GM21360 (cell line): Measurements from ENCODE around the gene SYTL4.

ENCODE experiments used
- ATAC-seq: cut with Tn5 transposase; IDR thresholded peaks from one replicate; pipeline ENCODE4 v1.9.1; 2021; ENCODE audit warnings: mild to moderate bottlenecking, moderate library complexity; ENCODE audit not compliant: unreplicated experiment

The SYTL4 gene

GRCh38 chrX:100695991-100696390, 35.9 kb downstream of the SYTL4 start:
- no peak for ATAC-seq

DNA sequence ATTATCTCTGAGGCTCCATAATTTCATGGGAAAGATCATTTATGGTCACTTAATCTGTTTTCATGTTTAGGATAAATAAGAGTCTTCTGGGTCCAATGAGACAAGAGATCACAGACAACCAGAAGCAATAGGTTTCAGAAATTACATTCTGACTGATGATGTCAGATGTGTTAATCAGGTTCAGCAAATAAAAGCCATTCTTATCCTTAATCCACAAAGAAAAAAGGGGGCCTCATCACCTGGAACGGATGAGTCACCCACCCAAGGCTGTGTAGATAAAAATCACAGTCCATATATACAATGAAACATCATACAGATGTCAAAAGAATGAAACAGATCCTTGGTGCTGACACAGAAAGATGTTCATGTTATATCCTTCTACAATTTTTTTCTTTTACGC, 36.6 kb downstream of the SYTL4 start:
- ATAC-seq, result no peak

DNA sequence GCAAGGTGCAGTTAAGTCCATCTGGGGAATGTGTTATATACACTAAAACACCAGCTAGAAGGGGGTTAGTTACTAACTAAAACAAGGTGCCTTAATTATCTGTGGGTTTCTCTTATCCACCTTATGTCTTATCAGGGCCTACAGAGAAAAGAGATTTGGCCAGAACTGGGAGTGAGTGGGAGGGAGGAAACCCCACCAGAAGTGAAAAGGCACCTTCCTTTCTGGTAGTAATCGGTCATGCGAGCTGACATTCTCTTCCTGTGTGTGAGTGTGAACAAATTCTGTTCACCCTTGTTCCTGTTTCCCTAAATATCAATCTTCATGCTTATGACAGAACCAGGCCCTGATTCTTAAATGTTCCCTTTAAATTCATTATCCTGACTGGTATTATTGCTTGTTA, 44.4 kb downstream of the SYTL4 start:
- peak; percentile 80 for ATAC-seq

DNA sequence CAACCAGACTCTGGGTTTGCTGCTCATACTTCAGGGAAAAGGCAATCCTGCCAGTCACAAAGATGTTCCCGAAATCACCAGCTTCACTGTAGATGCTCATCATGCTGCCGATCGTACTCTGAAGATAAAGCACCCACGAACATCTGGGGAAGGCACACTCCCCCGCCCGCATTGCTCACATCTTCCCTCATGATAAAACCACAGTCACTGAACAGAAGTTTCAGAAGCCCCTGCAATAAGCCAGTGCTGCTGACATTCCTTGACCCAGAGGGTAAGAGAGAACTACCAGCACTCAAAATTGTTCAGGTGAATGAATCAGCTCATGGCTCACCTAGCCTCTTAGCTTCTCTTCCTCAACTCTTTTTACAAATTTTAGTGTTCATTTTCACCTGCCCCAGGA, 44.8 kb downstream of the SYTL4 start:
- ATAC-seq, result peak; percentile 43

- no peak for ATAC-seq
Observed at GRCh38 chrX:100685997-100686305, 46.0 kb downstream of the SYTL4 start.

- ATAC-seq, result peak; percentile 68
Observed at GRCh38 chrX:100685284-100685996, 46.5 kb downstream of the SYTL4 start.

GRCh38 chrX:100682939-100683338, 49.0 kb downstream of the SYTL4 start:
- ATAC-seq, result no peak

GRCh38 chrX:100681599-100681998, 50.3 kb downstream of the SYTL4 start:
- no peak for ATAC-seq

GRCh38 chrX:100680756-100681155, 51.2 kb downstream of the SYTL4 start:
- no peak for ATAC-seq

DNA sequence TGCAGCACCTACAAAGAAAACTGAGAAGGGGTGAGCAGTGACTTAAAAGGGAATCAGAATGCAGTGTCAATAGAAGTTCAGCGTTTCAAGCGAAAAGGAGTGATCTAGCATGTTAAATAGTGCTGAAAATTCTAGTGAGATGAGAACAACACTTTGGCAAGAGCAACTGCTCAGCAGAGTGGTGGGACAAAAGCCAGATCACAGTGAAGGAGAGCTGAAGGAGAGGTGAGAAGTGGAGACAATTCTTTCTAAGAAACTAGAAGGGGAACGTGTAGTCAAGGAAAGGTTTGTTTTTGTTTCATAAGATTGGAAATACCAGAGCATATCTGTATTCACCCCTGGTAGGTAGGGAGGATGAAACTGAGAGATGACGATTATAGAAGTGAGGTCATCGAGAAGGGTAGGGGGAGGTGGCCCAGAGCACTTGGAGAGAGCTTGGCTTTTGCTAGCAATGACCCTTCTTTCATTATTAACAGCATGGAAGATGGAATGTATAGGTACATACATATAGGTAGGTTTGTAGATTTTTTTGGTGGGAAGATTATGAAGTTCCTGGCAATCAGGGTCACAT, 54.2 kb downstream of the SYTL4 start:
- no peak for ATAC-seq

DNA sequence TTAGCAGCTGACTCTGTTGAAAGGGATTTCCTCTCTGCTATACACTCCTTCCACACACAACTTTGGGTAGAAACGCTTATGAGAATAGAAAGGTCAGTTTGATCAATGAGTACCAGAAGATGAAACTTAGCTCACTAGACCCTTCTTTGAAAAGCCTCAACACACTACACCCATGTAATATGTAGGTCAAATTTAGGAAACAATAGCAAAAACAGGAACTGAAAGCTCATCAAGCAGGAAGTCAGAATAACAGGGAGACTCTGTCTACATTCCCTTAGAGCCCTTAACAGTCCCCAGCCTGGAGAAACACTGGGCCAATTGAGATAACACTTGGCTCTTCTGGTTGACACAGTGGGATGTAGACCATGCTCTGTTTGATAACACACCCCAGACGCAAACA, 57.2 kb downstream of the SYTL4 start:
- ATAC-seq, result peak; percentile 59

DNA sequence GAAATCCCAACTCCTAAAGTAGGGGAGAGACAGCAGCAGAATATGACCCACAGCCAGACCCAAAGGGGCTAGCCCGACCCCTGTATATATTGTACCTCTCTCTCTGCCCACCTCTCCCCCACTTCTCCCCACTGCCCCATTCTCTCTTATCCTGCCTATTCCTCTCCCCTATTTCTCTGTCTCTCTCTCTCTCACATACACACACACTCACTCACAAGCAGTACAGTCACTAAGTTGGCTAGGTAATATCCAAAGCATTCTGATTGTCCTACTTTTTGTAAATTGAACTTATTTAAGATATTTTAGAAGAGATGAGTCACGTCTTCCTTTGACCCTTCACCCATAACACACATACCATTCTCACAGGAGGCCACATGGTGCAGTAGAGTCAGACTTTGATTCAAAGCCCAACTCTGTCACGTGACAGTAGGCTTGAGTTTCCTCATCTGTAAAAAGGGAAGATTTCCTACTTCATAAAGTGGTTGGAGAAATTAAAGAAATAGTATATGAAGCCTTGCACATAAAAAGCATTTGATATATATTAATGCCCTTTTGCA, 58.4 kb downstream of the SYTL4 start:
- no peak for ATAC-seq

DNA sequence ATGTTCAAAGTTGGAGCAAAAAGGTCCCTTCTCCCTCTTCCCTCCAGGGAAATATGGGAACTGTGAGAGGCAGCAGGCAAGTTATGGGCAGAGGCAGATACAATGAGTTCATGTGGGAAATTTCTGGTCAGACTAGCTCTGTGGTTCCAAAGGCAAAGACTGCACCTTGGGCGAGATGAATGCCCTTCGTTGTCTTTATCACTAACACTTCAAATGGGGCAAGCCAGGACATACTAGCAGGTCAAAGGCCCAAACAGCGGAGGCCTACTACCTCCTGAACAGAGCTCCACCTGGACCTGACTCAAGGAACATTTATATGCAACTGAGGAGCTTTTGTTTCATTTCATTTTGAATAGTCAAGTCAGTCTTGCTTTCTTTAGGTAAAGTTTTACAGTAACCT, 59.0 kb downstream of the SYTL4 start:
- ATAC-seq, result no peak

- ATAC-seq, result no peak
Observed at GRCh38 chrX:100663642-100664041, 68.3 kb downstream of the SYTL4 start.

DNA sequence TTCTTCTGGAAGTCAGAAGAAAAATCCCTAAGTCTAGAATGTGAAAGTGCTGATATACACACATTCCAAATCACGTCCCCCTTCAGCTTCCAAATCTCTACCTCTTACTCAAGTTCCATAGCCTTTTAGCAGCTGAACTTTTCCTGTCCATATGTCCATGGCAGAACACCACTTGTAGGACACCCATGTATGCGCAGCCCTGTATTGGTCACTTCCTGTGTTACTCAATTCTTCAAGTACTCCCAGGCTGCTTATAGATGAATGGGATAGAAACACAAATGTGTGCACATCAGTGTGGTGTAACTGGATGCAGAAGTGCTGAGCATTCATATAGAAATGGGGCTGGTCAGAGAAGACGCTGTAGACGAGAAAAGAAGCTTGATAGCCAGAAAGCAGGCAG, 69.1 kb downstream of the SYTL4 start:
- ATAC-seq, result no peak

GRCh38 chrX:100662170-100662569, 69.8 kb downstream of the SYTL4 start:
- ATAC-seq, result no peak

DNA sequence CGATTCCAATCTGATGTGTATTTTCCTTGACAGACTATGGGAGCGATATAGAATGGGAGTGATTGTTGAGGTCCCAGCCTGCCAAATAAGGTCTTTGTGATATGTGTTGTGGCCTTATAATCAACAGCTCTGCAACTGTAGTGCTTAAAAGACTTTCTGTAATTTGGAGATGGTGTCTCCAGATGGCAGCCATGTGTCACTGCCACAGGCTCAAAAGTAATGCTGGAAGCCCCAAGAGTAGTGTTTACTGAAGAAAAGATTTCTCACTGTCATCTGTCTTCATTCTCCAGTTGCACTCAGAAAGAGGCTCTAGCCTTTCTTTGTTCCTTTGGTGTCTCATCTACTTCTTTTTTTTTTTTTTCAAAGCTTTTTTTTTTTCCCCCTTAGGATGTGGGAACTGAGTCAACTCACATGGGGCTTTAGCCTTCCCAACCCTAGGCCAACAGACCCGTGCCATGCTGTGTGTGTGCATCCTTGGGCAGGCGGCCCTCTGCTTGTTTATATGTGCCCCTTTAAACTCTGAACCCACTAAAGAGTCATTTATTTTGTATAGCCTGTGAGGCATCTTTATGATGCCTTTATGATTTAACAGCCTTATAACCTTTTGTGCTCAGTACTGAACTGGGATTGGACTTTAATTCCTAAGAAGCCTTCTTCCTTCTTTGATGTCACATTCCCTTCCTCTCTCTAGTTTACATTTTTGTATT, 72.3 kb downstream of the SYTL4 start:
- ATAC-seq, result no peak

GRCh38 chrX:100658941-100659381, 73.0 kb downstream of the SYTL4 start:
- ATAC-seq, result no peak

DNA sequence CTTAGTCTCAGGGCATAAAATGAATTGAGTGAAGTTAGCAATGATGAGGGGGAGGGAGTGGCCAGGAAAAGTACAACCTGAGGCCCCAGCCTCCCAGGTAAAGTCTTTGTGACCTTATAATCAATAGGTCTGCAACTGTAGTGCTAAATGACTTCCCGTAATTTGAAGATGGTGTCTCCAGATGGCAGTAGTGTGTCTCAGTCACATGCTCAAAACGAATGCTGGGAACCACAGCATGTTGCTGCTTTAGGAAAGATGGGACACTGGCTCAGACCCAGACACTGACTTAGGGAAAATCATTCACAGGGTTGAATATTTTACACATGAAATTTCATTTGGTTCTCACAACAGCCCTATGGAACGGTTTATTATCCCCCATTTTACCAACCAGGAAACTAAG, 77.7 kb downstream of the SYTL4 start:
- no peak for ATAC-seq

DNA sequence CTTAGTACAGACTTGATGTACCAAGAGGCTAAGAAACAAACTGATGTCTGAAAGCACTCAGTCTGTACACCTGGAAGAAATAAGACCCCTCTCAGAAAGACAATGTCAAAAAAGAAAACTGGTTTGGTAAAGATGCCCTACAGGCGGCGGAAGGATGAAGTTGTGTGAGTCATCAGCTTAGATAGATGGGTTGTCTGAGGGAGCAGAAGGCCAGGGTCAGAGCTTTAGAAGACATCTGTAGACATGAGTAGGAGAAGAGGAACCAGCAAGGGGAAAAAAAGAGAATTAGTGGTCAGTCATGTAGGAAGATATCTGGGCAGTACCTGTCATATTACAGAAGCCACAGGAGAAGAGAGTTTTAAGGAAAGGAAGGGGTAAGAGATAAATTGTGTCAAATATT, 79.7 kb downstream of the SYTL4 start:
- ATAC-seq, result no peak

GRCh38 chrX:100650841-100651240, 81.1 kb downstream of the SYTL4 start:
- ATAC-seq, result no peak
